HL-60 (cell line): ENCODE results near the gene DMD.

Experiments used
- GABPA ChIP-seq: IDR thresholded peaks from 2 replicates; pipeline ENCODE4 v1.6.1; 2012; ENCODE audit warnings: low read depth
- POLR2AphosphoS5 ChIP-seq: IDR thresholded peaks from 2 replicates; pipeline ENCODE4 v1.6.1; 2012; ENCODE audit warnings: low read depth
- REST ChIP-seq: IDR thresholded peaks from 2 replicates; pipeline ENCODE4 v1.6.1; 2012; ENCODE audit warnings: low read depth; ENCODE audit not compliant: insufficient replicate concordance
- TF ChIP-seq, protein P1 (sequence below): IDR thresholded peaks from one replicate; pipeline ENCODE4 v1.5.1; 2011; ENCODE audit warnings: low read length, control low read depth, inconsistent platforms; ENCODE audit not compliant: insufficient read depth

DNA sequence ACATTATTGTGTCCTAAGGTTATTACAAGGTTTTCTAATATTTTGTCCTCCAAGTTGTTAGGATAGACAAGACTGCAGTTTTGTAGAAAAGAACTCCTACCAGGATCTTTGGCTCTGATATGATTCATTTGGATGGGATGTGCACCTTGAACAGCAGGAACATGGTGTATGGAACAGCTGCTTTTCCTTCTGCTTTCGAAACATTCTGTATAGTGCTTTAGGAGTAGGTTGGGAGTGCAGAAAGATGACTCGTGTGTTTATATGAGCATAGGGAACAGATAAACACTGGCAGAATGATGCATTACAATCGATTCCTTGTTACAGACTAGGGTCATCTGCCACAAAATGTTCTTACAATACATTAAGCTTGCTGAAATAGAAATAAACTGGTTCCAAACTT lies 790.1 kb downstream of the DMD start:
- TF ChIP-seq, protein P1, sequence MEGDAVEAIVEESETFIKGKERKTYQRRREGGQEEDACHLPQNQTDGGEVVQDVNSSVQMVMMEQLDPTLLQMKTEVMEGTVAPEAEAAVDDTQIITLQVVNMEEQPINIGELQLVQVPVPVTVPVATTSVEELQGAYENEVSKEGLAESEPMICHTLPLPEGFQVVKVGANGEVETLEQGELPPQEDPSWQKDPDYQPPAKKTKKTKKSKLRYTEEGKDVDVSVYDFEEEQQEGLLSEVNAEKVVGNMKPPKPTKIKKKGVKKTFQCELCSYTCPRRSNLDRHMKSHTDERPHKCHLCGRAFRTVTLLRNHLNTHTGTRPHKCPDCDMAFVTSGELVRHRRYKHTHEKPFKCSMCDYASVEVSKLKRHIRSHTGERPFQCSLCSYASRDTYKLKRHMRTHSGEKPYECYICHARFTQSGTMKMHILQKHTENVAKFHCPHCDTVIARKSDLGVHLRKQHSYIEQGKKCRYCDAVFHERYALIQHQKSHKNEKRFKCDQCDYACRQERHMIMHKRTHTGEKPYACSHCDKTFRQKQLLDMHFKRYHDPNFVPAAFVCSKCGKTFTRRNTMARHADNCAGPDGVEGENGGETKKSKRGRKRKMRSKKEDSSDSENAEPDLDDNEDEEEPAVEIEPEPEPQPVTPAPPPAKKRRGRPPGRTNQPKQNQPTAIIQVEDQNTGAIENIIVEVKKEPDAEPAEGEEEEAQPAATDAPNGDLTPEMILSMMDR: no peak
- TF ChIP-seq REST (no peak), POLR2AphosphoS5 (no peak), GABPA (no peak)
